ENCODE measurements around the gene FAM131B.

The FAM131B gene

DNA sequence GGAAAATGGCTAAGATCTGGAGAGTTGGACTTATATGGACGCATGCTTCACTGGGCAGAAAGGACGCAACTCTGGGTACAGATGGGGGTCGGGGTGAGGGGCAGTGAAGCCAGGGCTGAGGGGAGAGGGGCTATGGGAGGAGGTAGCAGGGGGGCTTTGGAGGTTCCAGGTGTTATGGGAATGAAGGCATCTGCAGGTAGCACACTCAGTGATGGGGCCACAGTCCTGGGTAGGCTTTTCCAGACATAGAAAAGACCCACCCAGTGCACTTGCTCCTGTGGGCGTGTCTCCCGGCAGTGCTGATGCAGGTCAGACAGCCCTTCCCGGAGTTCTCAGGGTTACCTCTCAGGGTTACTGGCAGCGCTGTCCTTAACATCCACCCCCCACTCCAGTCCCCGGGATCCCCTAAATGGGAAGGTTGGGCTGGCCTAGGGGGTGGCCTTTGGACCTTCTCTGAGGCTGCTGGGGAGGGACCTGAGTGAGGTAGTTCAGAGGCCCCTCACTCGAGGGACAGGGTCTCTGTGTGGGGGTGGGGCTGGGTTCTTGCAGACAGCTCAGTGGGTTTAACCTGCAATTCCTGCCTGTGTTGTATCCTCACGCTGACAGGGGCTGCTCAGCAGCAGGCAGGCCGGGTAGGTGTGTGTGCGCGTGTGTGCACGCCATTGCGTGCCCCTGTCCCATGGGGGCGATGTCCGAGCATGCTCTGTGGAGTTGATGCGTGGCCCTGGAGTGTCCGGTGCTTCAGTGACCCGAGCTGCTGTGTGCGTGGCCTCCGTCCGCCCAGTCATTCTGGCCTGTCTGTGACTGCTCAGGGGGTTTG lies 24.9 kb upstream of the FAM131B start:
- POLR2A ChIA-PET (ENCODE audit: low non-redundant PET), result interaction anchor here (0.6 kb wide), 1 partner anchor 18 kb away, joined by 3 read pairs; no protein-coding TSS in a partner anchor
- peak overlapping the region; percentile 78 for H3K27ac ChIP-seq
- CTCF ChIA-PET, result no interaction called here

DNA sequence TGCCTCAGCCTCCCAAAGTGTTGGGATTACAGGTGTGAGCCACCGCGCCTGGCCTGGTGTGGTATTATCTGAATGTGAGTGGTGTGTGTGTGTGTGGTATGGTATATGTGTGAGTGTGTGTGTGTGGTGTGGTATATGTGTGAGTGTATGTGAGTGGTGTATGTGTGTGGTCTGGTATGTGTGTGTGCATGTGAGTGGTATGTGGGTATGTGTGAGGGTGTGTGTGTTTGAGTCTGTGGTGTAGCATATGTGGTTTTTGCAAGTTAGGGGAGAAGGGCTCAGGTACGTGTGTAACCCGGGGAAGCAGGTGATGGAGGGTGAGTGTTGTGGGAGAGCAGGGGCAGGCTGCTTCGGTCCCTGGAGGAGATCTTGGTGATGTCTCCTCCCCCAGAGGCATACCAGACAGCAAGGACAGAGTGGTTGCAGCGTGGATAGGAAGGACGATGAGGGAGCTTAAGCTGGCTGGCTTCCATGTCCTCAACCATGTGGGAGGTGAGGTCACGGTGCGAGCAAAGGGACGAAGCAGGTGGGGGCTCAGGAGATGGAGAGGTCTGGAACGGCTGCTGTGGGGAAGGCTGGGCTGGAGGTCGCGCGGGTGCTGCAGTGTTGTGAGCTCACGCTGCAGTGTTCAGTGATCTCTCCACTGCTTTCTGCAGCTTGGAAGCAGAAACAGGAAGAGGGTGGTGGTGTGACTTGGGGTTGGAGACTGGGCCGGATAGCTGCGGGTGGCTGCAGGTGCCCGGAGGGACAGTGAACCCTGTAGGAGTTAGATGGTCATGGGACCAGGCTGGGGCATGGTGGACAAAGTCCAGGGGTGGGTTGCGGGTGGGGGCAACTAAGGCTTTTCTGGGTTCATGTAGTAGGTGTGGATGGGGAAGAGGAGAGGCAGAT lies 23.6 kb upstream of the FAM131B start:
- ChIA-PET POLR2A (ENCODE audit: low non-redundant PET) (no interaction called here), CTCF (no interaction called here)
- no peak for DNase-seq (ENCODE audit: low spot score)
- TF ChIP-seq CTCF (conservative IDR thresholded peaks at IDR 0.05; ENCODE audit: low read depth), result no peak
- peak overlapping the region; percentile 40 for H3K27ac ChIP-seq

More for the DNA sequence above, 24.9 kb upstream of the FAM131B start:
- no peak for TF ChIP-seq CTCF (conservative IDR thresholded peaks at IDR 0.05; ENCODE audit: low read depth)
- DNase-seq (ENCODE audit: low spot score), result no peak

DNA sequence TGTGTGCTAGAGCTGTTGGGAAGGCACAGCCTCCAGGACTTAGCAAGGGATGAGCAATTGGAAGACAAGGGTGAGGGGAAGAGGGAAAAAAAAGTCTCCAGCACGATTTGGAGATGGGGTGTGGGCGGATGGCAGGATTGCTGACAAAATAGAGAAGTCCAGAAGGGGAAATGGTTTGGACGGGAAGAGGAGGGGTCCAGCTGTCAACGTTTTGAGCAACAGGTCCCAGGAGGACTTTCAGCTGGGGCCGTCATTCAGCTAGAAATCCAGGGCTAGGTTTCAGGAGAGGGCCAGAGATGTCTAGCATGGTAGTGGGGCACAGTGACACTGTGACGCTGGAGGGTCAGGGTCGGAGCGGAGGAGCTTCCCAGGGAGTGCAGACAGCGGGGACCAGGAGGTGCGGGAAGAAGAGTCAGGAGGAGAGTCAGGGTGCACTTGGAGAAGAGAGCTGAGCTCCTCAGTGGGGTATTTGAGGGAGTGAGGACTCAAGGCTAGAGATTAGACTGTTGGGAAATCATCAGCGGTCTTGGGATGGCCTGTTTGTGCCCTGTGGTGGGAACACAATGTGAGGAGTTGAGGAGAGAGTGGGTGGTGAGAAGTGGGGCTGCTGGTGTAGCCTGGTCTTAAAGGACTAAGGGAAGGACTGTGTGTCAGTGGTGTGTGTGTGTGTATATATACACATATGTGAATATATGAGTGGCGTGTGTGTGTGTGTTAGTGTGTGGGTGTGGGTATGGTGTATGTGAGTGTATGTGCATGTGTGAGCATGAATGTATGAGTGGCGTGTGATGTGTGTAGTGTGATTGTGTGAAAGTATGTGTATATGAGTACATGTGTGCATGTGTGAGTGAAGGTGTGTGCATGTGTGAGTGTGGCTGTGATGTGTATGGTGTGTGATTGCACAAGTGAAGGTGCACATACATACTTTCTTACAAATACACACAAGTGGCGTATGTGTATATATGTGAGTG lies 22.4 kb upstream of the FAM131B start:
- no peak for DNase-seq (ENCODE audit: low spot score)
- POLR2A ChIA-PET (ENCODE audit: low non-redundant PET), result no interaction called here
- H3K27ac ChIP-seq, result peak overlapping the region; percentile 95
- CTCF ChIA-PET, result no interaction called here
- TF ChIP-seq CTCF (conservative IDR thresholded peaks at IDR 0.05; ENCODE audit: low read depth), result no peak

DNA sequence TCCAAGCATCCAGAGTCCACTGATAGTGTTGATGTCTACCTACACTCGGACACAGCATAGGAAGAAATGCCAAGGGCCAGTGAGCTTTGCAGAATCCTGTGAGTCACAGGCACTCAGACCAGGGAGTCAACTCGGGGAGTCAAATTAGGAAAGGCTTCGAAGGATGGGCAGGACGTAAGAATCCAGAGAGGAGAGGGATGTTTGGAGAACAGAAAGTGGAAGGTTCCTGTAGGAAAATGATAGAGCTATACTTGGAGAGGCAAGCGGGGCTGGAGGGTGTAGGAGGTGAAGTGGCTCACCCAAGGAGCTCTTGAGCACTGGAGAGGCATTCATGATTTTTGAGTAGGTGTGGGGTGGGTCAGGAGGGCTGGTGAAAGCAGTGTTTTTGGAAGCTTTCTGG lies 21.6 kb upstream of the FAM131B start:
- ChIA-PET POLR2A (ENCODE audit: low non-redundant PET) (no interaction called here), CTCF (no interaction called here)
- no peak for DNase-seq (ENCODE audit: low spot score)
- peak overlapping the region; percentile 95 for H3K27ac ChIP-seq
- no peak for TF ChIP-seq CTCF (conservative IDR thresholded peaks at IDR 0.05; ENCODE audit: low read depth)

DNA sequence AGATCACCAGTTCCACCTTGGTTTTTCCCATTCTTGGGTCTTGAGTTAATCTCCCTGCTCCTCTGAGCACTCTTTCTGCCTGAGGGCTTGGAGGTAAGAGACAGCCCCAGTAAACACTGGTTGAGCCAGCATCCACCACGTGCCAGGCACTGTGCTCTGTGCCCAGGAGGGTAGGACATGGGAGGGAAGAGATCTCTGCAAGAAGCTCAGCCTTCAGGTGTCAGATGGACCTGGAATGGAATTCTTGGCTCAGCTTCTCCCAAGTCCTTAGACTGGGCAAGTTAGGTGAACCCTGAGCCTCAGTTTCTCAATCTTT lies 21.1 kb upstream of the FAM131B start:
- CTCF ChIA-PET, result no interaction called here
- POLR2A ChIA-PET (ENCODE audit: low non-redundant PET), result no interaction called here
- DNase-seq (ENCODE audit: low spot score), result no peak
- peak overlapping the region; percentile 95 for H3K27ac ChIP-seq
- TF ChIP-seq CTCF (conservative IDR thresholded peaks at IDR 0.05; ENCODE audit: low read depth), result no peak
